HEK293 (cell line): ENCODE results near the gene DGCR2.

Experiments used
- CTCF ChIA-PET: fragments of 350-600 bp; formaldehyde crosslinking; extraction: SDS; loops from one replicate; lab custom pipeline; 2021; ENCODE audit warnings: antibody characterized with exemption; lab: Yijun Ruan, JAX
- POLR2A ChIA-PET: fragments of 300-600 bp; formaldehyde crosslinking; extraction: SDS; loops from one replicate; lab custom pipeline; 2020; ENCODE audit warnings: antibody characterized with exemption, inconsistent platforms; lab: Yijun Ruan, JAX
- H3K27ac ChIP-seq: fragments of 200-500 bp; sonication (Bioruptor generic); 2 replicates; pipeline ENCODE4 v1.5.1; 2014; ENCODE audit warnings: low read depth, low read length, control low read depth, inconsistent platforms; ENCODE audit errors: extremely low read depth
- H3K36me3 ChIP-seq, 2 experiments: fragments of 200-500 bp in 1 of 2; sonication (Bioruptor generic) in 1 of 2; 1 replicate in 1 of 2; 2 replicates in 1 of 2; pipeline ENCODE4 v1.5.1; 2014 to 2017; ENCODE audit warnings: inconsistent platforms in 2 of 2, low read length in 2 of 2; ENCODE audit not compliant: control insufficient read depth in 2 of 2, insufficient read depth in 1 of 2
- H3K4me1 ChIP-seq: fragments of 200-500 bp; sonication (Bioruptor generic); 2 replicates; pipeline ENCODE4 v1.5.1; 2014; ENCODE audit warnings: mild to moderate bottlenecking, low read length, inconsistent platforms; ENCODE audit not compliant: control insufficient read depth, insufficient read depth
- H3K4me3 ChIP-seq: 2 replicates; pipeline ENCODE4 v1.5.1; 2011; ENCODE audit warnings: low read depth, mild to moderate bottlenecking, control low read depth, low read length, moderate library complexity
- H3K9me3 ChIP-seq: fragments of 200-500 bp; sonication (Bioruptor generic); 2 replicates; pipeline ENCODE4 v1.5.1; 2014; ENCODE audit warnings: low read depth, low read length, inconsistent platforms; ENCODE audit not compliant: control insufficient read depth, insufficient read depth
- EGR2 ChIP-seq: fragments of 450-650 bp; formaldehyde crosslinking; IDR thresholded peaks from 2 replicates; pipeline ENCODE4 v1.5.1; 2016; ENCODE audit warnings: low read depth, missing biosample characterization, missing genetic modification characterization
- IKZF3 ChIP-seq: fragments of 450-650 bp; IDR thresholded peaks from 2 replicates; pipeline ENCODE4 v1.5.0; 2018; ENCODE audit warnings: missing biosample characterization, mild to moderate bottlenecking, missing genetic modification characterization, moderate library complexity
- MYNN ChIP-seq: fragments of 450-650 bp; formaldehyde crosslinking; IDR thresholded peaks from 2 replicates; pipeline ENCODE4 v1.5.1; 2016; ENCODE audit warnings: missing biosample characterization, missing genetic modification characterization, borderline replicate concordance
- SP2 ChIP-seq: fragments of 450-650 bp; formaldehyde crosslinking; IDR thresholded peaks from 2 replicates; pipeline ENCODE4 v1.5.1; 2016; ENCODE audit warnings: missing biosample characterization, missing genetic modification characterization
- ZBTB8A ChIP-seq: fragments of 450-650 bp; formaldehyde crosslinking; IDR thresholded peaks from 2 replicates; pipeline ENCODE4 v1.5.1; 2016; ENCODE audit warnings: missing biosample characterization, missing genetic modification characterization
- ZFP3 ChIP-seq: fragments of 450-650 bp; formaldehyde crosslinking; IDR thresholded peaks from 2 replicates; pipeline ENCODE4 v1.5.1; 2016; ENCODE audit warnings: low read depth, missing biosample characterization, missing genetic modification characterization
- ZFP41 ChIP-seq: fragments of 450-650 bp; formaldehyde crosslinking; IDR thresholded peaks from 2 replicates; pipeline ENCODE4 v1.5.1; 2016; ENCODE audit warnings: missing biosample characterization, missing genetic modification characterization, borderline replicate concordance
- ZFP69B ChIP-seq: fragments of 450-650 bp; formaldehyde crosslinking; IDR thresholded peaks from 2 replicates; pipeline ENCODE4 v1.5.1; 2016; ENCODE audit warnings: missing biosample characterization, missing genetic modification characterization
- ZNF133 ChIP-seq: fragments of 450-650 bp; formaldehyde crosslinking; IDR thresholded peaks from 2 replicates; pipeline ENCODE4 v1.5.1; 2016; ENCODE audit warnings: missing biosample characterization, missing genetic modification characterization
- ZNF138 ChIP-seq: fragments of 450-650 bp; formaldehyde crosslinking; IDR thresholded peaks from 2 replicates; pipeline ENCODE4 v1.5.1; 2016; ENCODE audit warnings: missing biosample characterization, missing genetic modification characterization, borderline replicate concordance
- ZNF157 ChIP-seq: fragments of 450-650 bp; formaldehyde crosslinking; IDR thresholded peaks from 2 replicates; pipeline ENCODE4 v1.5.1; 2016; ENCODE audit warnings: missing biosample characterization, missing genetic modification characterization
- ZNF184 ChIP-seq: fragments of 450-650 bp; IDR thresholded peaks from 2 replicates; pipeline ENCODE4 v1.5.1; 2018; ENCODE audit warnings: missing biosample characterization, mild to moderate bottlenecking, missing genetic modification characterization
- ZNF214 ChIP-seq: fragments of 450-650 bp; formaldehyde crosslinking; IDR thresholded peaks from 2 replicates; pipeline ENCODE4 v1.5.1; 2017; ENCODE audit warnings: missing biosample characterization, mild to moderate bottlenecking, missing genetic modification characterization, borderline replicate concordance
- ZNF280D ChIP-seq: fragments of 450-650 bp; formaldehyde crosslinking; IDR thresholded peaks from 2 replicates; pipeline ENCODE4 v1.5.1; 2016; ENCODE audit warnings: missing biosample characterization, missing genetic modification characterization
- ZNF292 ChIP-seq: fragments of 450-650 bp; formaldehyde crosslinking; IDR thresholded peaks from 2 replicates; pipeline ENCODE4 v1.5.1; 2016; ENCODE audit warnings: low read depth, missing biosample characterization, missing genetic modification characterization, borderline replicate concordance
- ZNF335 ChIP-seq: fragments of 450-650 bp; formaldehyde crosslinking; conservative IDR thresholded peaks from 2 replicates; pipeline ENCODE4 v1.5.1; 2016; ENCODE audit warnings: missing biosample characterization, missing genetic modification characterization
- ZNF404 ChIP-seq: fragments of 450-650 bp; formaldehyde crosslinking; IDR thresholded peaks from 2 replicates; pipeline ENCODE4 v1.5.1; 2017; ENCODE audit warnings: missing biosample characterization, missing genetic modification characterization
- ZNF433 ChIP-seq: fragments of 450-650 bp; formaldehyde crosslinking; IDR thresholded peaks from 2 replicates; pipeline ENCODE4 v1.5.1; 2016; ENCODE audit warnings: missing biosample characterization, missing genetic modification characterization, low read depth
- ZNF48 ChIP-seq: fragments of 450-650 bp; formaldehyde crosslinking; IDR thresholded peaks from 2 replicates; pipeline ENCODE4 v1.5.1; 2016; ENCODE audit warnings: missing biosample characterization, missing genetic modification characterization
- ZNF558 ChIP-seq: fragments of 450-650 bp; formaldehyde crosslinking; IDR thresholded peaks from 2 replicates; pipeline ENCODE4 v1.5.1; 2016; ENCODE audit warnings: missing biosample characterization, missing genetic modification characterization
- ZNF600 ChIP-seq: fragments of 450-650 bp; formaldehyde crosslinking; IDR thresholded peaks from 2 replicates; pipeline ENCODE4 v1.5.1; 2016; ENCODE audit warnings: missing biosample characterization, missing genetic modification characterization
- ZNF610 ChIP-seq: fragments of 450-650 bp; formaldehyde crosslinking; IDR thresholded peaks from 2 replicates; pipeline ENCODE4 v1.5.1; 2016; ENCODE audit warnings: missing biosample characterization, missing genetic modification characterization, borderline replicate concordance
- ZNF747 ChIP-seq: fragments of 450-650 bp; formaldehyde crosslinking; IDR thresholded peaks from 2 replicates; pipeline ENCODE4 v1.5.1; 2016; ENCODE audit warnings: missing biosample characterization, missing genetic modification characterization
- ZNF76 ChIP-seq: fragments of 450-650 bp; formaldehyde crosslinking; IDR thresholded peaks from 2 replicates; pipeline ENCODE4; 2016; ENCODE audit warnings: low read depth, missing biosample characterization, missing genetic modification characterization, borderline replicate concordance
- TF ChIP-seq, protein P1 (sequence below): fragments of 450-650 bp; formaldehyde crosslinking; IDR thresholded peaks from 2 replicates; pipeline ENCODE4 v1.5.1; 2016; ENCODE audit warnings: missing biosample characterization, missing genetic modification characterization
- TF ChIP-seq, protein P2 (sequence below): fragments of 450-650 bp; formaldehyde crosslinking; IDR thresholded peaks from 2 replicates; pipeline ENCODE4 v1.5.1; 2016; ENCODE audit warnings: missing biosample characterization, missing genetic modification characterization, borderline replicate concordance
- TF ChIP-seq, protein P3 (sequence below): fragments of 450-650 bp; formaldehyde crosslinking; IDR thresholded peaks from 2 replicates; pipeline ENCODE4; 2016; ENCODE audit warnings: missing biosample characterization, missing genetic modification characterization
- TF ChIP-seq, protein P4 (sequence below): fragments of 450-650 bp; formaldehyde crosslinking; IDR thresholded peaks from 2 replicates; pipeline ENCODE4 v1.5.1; 2016; ENCODE audit warnings: missing biosample characterization, missing genetic modification characterization

DGCR2 gene

DNA sequence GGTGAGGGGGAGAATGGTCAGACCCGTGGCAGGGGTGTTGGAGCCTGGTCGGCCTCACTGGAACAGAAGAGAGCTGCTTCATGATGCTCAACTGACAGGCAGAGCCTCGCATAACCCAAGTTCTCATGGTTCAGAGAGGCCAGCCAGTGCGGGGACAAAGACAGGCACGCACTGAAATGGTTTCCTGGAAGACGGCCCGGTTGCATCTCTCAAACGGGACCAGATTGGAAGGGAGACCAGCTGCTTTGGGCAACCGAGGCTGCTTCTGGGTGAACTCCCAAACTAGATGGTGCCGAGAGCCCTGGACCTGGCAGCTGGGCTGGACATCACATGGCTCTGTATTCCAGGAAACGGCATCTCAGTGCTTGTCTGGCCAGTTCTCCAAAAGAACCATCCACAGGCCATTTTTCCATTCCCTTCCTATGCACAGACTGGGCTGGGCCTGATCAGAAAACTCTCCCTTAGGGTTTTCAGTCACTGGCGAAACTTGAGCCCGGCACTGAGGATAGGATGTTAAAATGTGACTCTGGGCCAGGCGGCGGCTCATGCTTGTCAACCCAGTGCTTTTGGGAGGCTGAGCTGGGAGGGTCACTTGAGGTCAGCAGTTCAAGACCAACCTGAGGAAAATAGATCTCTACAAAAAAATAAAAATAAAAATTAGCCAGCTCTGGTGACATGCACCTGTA is 106.0 kb downstream of the DGCR2 start:
- H3K4me3 ChIP-seq, result no peak overlapping the region
- no peaks in the 10 kb centered on the region for H3K36me3 ChIP-seq
- POLR2A ChIA-PET, result no interaction called here
- TF ChIP-seq ZFP69B (tag by site-specific recombination) (no peak), ZNF76 (tag by site-specific recombination) (no peak), ZNF558 (tag by site-specific recombination) (no peak), ZFP41 (tag by site-specific recombination) (no peak), ZNF292 (tag by site-specific recombination) (no peak), ZNF433 (tag by site-specific recombination) (no peak), MYNN (no peak), ZNF610 (tag by site-specific recombination) (no peak), ZNF133 (tag by site-specific recombination) (no peak), ZNF747 (tag by site-specific recombination) (no peak), ZNF404 (tag by site-specific recombination) (no peak), ZNF48 (tag by site-specific recombination) (no peak), SP2 (no peak), ZNF157 (tag by site-specific recombination) (no peak)
- H3K9me3 ChIP-seq, result no peaks in the 10 kb centered on the region
- H3K4me1 ChIP-seq, result no peaks in the 10 kb centered on the region
- no peak overlapping the region for H3K27ac ChIP-seq
- CTCF ChIA-PET, result interaction anchor here (0.9 to 2.5 kb wide), 2 partner anchors 17 to 27 kb away, joined by 5 to 10 read pairs; no protein-coding TSS in a partner anchor

DNA sequence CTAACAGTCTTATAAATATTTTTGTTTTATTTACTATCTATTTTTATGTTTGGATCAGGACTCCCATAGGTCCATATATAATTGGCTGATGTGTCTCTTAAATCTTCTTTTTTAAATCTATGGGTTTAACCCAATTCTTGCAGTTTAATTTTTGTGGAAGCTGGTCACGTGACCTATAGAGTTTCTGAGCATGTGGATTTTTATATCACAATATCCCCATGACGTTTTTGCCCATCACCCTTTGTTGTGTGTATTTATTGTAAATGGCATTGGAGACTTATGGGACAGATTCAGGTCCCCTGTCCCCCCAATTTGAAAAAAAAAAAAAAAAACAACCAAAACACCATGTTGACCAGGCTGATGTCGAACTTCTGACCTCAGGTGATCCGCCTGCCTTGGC is 107.3 kb downstream of the DGCR2 start:
- Histone ChIP-seq H3K36me3 (no peaks in the 10 kb centered on the region), H3K4me3 (no peak overlapping the region), H3K27ac (no peak overlapping the region)
- POLR2A ChIA-PET, result no interaction called here
- TF ChIP-seq, protein P1, sequence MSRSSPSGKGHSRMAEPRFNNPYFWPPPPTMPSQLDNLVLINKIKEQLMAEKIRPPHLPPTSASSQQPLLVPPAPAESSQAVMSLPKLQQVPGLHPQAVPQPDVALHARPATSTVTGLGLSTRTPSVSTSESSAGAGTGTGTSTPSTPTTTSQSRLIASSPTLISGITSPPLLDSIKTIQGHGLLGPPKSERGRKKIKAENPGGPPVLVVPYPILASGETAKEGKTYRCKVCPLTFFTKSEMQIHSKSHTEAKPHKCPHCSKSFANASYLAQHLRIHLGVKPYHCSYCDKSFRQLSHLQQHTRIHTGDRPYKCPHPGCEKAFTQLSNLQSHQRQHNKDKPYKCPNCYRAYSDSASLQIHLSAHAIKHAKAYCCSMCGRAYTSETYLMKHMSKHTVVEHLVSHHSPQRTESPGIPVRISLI (tag by site-specific recombination), result no peak
- TF ChIP-seq ZNF404 (tag by site-specific recombination), result no peak
- TF ChIP-seq, protein P2, sequence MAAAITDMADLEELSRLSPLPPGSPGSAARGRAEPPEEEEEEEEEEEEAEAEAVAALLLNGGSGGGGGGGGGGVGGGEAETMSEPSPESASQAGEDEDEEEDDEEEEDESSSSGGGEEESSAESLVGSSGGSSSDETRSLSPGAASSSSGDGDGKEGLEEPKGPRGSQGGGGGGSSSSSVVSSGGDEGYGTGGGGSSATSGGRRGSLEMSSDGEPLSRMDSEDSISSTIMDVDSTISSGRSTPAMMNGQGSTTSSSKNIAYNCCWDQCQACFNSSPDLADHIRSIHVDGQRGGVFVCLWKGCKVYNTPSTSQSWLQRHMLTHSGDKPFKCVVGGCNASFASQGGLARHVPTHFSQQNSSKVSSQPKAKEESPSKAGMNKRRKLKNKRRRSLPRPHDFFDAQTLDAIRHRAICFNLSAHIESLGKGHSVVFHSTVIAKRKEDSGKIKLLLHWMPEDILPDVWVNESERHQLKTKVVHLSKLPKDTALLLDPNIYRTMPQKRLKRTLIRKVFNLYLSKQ, result no peak
- no peak for TF ChIP-seq ZFP3 (tag by site-specific recombination)
- TF ChIP-seq, protein P3, sequence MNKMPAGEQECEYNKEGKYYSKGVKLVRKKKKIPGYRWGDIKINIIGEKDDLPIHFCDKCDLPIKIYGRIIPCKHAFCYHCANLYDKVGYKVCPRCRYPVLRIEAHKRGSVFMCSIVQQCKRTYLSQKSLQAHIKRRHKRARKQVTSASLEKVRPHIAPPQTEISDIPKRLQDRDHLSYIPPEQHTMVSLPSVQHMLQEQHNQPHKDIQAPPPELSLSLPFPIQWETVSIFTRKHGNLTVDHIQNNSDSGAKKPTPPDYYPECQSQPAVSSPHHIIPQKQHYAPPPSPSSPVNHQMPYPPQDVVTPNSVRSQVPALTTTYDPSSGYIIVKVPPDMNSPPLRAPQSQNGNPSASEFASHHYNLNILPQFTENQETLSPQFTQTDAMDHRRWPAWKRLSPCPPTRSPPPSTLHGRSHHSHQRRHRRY, result no peak
- no peak for TF ChIP-seq IKZF3 (tag by site-specific recombination)
- TF ChIP-seq ZNF280D (tag by site-specific recombination), result no peak
- no peak for TF ChIP-seq ZNF335 (tag by site-specific recombination)
- TF ChIP-seq, protein P4, sequence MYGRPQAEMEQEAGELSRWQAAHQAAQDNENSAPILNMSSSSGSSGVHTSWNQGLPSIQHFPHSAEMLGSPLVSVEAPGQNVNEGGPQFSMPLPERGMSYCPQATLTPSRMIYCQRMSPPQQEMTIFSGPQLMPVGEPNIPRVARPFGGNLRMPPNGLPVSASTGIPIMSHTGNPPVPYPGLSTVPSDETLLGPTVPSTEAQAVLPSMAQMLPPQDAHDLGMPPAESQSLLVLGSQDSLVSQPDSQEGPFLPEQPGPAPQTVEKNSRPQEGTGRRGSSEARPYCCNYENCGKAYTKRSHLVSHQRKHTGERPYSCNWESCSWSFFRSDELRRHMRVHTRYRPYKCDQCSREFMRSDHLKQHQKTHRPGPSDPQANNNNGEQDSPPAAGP, result no peak
- no peak for TF ChIP-seq ZNF600 (tag by site-specific recombination)
- no peak for TF ChIP-seq ZBTB8A (tag by site-specific recombination)
- no peak for TF ChIP-seq ZNF138
- TF ChIP-seq ZNF214 (tag by site-specific recombination), result no peak
- TF ChIP-seq EGR2, result no peak
- no peak for TF ChIP-seq ZNF184 (tag by site-specific recombination)
- TF ChIP-seq, all 188 proteins: peak for 0
- 0 out of 2 replicates have a peak, but pooled peaks cover 2% of the 10 kb centered on the region for H3K4me1 ChIP-seq
- no peaks in the 10 kb centered on the region for H3K9me3 ChIP-seq
- CTCF ChIA-PET, result interaction anchor here (0.6 to 1.2 kb wide), 2 partner anchors 540 to 615 kb away, joined by 3 to 4 read pairs; no protein-coding TSS in a partner anchor
